Measurements from ENCODE around the gene TRNP1.

DNA sequence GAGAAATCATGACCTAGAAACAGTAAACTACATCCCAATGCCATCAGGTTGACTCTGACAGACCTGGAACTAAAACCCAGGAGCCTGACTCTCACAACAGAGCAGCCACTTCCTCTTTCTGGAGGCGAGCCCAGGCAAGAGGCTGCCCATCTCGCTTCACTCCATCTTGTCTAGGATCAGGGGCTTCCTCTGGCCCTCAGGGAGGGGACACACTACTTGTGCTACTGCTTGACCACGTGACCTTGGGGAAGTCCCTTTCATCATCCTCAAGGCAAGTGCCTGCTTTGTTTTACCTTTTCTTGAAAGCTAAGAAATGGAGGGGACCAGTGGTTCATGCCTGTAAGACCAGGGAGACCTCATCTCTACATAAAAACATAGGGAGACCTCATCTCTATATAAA, 21.8 kb downstream of the TRNP1 start:
- no peak for TF ChIP-seq TAF1 (conservative IDR thresholded peaks at IDR 0.05)
- no peak for TF ChIP-seq REST (IDR thresholded peaks at IDR 0.05)
